IPS-NIHi7 (cell line): ENCODE results near the gene MPV17L2.

ENCODE experiments used
- DNase-seq: peaks from one replicate; pipeline ENCODE4 v3.0.0; 2012; ENCODE audit warnings: mixed read lengths; ENCODE audit errors: extremely low spot score

MPV17L2 gene

GRCh38 chr19:18160971-18161635, 31.9 kb upstream of the MPV17L2 start:
- peak; percentile 95 for DNase-seq

GRCh38 chr19:18161636-18162002, 31.4 kb upstream of the MPV17L2 start:
- no peak for DNase-seq

GRCh38 chr19:18164072-18164471, 28.9 kb upstream of the MPV17L2 start:
- DNase-seq = no peak

- DNase-seq = no peak
Observed at GRCh38 chr19:18165794-18166544, 27.0 kb upstream of the MPV17L2 start.

DNA sequence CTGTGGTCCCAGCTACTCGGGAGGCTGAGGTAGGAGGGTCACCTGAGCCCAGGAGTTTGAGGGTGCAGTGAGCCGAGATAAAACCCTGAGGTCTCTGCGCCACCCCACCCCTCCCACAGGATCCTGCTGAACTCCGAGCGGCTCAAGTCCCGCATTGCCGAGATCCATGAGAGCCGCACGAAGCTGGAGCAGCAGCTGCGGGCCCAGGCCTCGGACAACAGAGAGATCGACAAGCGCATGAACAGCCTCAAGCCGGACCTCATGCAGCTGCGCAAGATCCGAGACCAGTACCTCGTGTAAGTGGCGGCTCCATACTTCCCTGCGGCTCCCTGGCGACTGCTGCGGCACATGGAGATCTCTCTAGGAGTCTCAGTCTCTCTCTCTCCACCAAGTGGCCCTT, 26.0 kb upstream of the MPV17L2 start:
- DNase-seq = no peak

DNA sequence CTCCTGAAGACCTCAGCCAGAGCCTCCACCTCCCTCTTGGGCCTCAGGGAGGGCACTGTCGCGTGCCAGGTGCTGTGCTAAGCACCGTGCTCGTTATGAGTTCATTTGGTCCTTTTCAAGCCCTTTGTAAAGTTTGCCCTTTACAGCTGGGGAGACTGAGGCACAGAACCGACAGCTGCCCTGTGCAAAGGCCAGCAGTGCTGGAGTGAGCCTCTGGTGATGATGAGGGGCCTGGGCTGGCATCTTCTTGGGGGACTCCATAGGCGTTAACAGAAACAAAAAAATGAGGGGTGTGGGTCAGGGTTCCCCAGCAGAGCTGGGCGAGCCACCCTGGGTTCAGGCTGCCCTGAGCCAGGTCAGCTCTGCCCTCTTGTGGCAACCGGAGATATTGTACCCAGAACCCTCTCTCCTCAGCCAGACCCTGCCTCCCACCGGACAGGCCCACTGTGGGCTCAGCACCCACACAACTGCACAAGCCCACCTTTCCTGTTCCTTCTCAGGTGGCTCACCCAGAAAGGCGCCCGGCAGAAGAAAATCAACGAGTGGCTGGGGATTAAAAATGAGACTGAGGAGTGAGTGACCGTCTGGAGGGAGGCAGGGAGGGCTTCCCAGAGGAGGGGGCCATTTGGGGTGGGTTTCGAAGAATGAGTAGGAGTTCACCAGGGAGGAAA, 24.9 kb upstream of the MPV17L2 start:
- DNase-seq = peak; percentile 87

DNA sequence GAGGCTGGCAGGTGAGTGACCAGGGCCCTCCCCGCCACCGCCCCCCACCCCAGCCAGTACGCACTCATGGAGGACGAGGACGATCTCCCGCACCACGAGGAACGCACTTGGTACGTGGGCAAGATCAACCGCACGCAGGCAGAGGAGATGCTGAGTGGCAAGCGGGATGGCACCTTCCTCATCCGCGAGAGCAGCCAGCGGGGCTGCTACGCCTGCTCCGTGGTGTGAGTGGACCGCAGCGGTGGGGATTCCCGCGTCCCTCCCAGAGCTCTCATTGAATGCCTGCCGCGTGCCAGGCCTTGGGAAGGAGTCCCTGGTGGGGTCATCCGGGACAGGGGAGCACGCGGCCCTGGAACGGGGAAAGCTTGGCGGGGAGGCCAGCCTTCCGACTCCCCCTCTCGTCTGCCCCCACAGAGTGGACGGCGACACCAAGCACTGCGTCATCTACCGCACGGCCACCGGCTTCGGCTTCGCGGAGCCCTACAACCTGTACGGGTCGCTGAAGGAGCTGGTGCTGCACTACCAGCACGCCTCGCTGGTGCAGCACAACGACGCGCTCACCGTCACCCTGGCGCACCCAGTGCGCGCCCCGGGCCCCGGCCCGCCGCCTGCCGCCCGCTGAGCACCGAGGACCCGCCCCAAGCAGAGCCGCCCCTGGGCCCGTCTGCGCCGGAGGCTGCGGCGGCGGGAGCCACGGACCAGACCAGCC, 24.2 kb upstream of the MPV17L2 start:
- DNase-seq = no peak

DNA sequence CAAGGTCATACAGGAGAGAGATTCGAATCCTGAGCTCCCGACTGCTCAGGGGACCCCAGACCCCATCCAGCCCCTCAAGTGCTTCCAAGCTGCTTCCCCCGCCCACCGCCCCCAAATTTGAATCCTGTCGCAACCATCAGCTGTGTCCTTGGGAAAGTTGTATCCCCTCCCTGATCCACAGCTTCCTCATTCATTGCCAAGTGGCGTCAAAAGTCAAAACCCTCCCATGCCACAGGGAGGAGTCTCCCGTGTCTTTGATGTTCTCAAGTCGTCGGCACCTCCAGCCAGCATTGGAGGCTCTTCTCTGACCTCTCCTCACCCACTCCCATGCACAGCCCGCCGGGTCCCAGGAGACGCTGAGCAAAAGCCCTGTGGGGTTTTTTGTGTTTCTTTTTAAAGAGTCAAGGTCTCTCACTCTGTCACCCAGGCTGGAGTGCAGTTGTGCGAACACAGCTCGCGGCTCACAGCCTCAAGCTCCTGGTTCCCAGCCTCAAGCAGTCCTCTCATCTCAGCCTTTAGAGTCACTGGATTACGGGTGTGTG, 22.2 kb upstream of the MPV17L2 start:
- DNase-seq = peak; percentile 10

GRCh38 chr19:18171605-18172327, 21.3 kb upstream of the MPV17L2 start:
- DNase-seq = peak; percentile 5

DNA sequence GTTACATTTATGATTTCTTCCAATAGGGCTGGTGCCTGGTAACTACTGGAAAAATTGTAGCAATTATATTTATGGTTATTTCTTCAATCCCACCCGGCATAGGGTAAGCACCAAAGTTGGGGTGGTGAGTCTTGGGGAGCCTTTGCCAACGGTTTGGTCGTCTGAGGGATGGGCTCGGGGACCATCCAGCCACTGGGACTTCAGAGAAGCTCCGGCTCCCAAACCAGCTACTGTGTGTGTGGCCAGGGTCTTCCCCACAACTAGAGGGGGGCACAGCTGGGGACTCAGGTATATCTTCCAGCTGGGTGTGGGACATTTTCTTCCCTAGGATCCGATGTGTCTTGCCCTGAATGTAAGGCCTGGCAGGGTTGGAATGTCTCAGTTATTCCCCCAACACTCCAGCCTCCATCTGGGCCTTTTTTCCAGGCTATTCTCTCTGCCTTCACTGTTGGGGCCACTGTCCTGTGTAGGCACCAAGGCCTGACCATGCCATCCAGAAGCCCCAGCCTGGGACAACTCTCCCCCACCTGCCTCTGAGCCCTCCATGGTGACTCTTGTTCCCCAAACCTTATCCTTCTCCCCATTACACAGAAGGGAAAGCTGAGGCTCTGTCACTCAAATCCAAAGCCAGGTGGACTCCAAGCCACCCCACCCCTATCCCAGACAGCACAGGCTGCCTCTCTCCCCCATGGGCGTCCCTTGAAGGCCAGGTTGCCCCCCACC, 20.5 kb upstream of the MPV17L2 start:
- DNase-seq = no peak

DNA sequence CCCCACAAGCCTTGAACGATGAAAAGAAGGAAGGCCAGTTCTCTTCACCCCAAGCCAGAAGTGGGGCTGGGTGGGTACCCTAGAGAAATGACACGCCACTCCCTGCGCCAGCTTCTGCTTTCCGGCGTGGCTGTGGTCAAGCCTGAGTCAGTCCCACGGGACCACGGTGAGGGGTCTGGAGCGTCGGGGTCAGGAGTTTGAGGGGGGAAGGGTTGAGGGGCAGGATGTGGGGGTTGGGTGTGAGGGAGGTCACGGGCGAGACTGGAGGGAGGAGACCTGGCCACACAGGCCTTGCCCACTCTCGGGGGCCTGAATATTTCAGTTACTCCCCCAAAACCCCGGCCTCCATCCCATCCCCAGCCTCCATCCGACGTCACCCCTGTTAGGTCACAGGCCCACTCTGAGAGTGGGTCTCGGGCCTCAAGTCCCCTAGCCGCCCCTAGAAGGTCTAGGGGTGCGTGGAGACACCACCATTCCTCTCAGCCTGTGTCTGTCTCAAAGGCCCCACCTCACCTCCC, 19.9 kb upstream of the MPV17L2 start:
- no peak for DNase-seq

DNA sequence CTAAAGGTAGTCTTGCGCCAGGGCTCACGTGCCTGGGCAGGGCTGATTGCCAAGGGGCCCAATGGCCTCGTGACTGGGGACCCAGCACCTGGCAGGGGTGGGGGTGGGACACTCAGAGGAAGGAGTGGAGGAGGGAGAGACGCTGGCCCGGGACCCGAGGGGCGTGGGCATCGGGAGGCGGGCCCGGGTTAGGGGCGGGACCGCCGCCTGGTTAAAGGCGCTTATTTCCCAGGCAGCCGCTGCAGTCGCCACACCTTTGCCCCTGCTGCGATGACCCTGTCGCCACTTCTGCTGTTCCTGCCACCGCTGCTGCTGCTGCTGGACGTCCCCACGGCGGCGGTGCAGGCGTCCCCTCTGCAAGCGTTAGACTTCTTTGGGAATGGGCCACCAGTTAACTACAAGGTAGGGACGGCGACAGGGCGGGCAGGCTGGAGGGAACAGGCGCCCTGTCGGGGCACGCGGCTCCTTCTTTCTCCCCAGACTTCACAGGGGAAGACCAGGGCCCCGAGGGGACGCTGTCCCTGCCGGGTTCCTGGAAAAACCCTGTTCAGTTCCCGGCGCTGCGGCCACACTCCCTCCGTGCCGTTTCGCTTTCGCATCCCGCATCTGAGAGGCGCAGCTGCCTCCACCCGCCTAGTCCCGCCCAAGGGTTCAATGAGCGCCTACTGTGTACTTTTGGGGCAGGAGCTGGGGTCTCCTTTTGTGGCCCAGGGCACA, 19.3 kb upstream of the MPV17L2 start, which contains the start of gene IFI30:
IFI30 (plus strand) TSS at position 242 of the 717 bp plus-strand sequence; CDS start at position 271, 29 bp downstream.
- peak; percentile 87 for DNase-seq

- no peak for DNase-seq
Observed at GRCh38 chr19:18174983-18175382, 18.0 kb upstream of the MPV17L2 start.

- DNase-seq = no peak
Observed at GRCh38 chr19:18176367-18177310, 16.4 kb upstream of the MPV17L2 start.

- DNase-seq = no peak
Observed at GRCh38 chr19:18179957-18180356, 13.1 kb upstream of the MPV17L2 start.

- no peak for DNase-seq
Observed at GRCh38 chr19:18183529-18183928, 9.5 kb upstream of the MPV17L2 start.

- DNase-seq = no peak
Observed at GRCh38 chr19:18185538-18185937, 7.5 kb upstream of the MPV17L2 start.

DNA sequence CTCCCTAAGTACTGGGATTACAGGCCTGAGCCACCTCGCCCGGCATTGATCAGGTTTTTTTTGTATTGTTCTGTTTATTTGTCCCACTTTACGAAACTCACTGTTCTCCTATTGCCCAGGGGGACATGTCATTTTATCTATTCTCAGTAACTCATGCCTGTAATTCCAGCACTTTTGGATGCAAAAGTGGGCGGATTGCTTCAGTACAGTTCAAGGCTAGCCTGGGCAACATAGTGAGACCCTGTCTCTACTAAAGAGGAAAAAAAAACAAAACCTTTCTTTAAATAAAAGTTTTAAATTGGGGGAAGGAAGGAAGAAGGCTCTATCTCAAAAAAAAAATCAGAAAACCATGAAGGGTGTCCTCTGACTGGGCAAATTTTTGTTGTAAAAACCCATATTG, 2.7 kb upstream of the MPV17L2 start:
- DNase-seq = no peak
